GM23248 (cell line): ENCODE data around the gene NFYB. TPM values are rescaled to one million over a fixed set of nuclear protein-coding genes. Genes with fewer than 3 reads are reported as not detected.

Experiments
- DNase-seq: peaks from one replicate; pipeline ENCODE4 v3.0.0-alpha.2; 2015
- H2AFZ ChIP-seq: fragments of 200-600 bp; sonication (generic); 2 replicates; pipeline ENCODE4 v1.6.1; 2016; ENCODE audit warnings: antibody characterized with exemption
- H3F3A ChIP-seq: fragments of 200-600 bp; sonication (generic); 2 replicates; pipeline ENCODE4 v1.6.1; 2016; ENCODE audit warnings: mild to moderate bottlenecking, antibody characterized with exemption, mixed run types; ENCODE audit not compliant: insufficient read depth
- H3K27ac ChIP-seq: fragments of 200-600 bp; sonication (generic); 2 replicates; pipeline ENCODE4 v1.5.1; 2016; ENCODE audit warnings: mild to moderate bottlenecking
- H3K27me3 ChIP-seq: fragments of 200-600 bp; sonication (generic); replicated peaks from 2 replicates; pipeline ENCODE4 v1.6.1; 2016; ENCODE audit warnings: mild to moderate bottlenecking; ENCODE audit not compliant: insufficient read depth
- H3K36me3 ChIP-seq: fragments of 200-600 bp; sonication (generic); 2 replicates; pipeline ENCODE4 v1.6.1; 2016; ENCODE audit warnings: low read depth, mild to moderate bottlenecking
- H3K4me1 ChIP-seq: fragments of 200-600 bp; sonication (generic); 2 replicates; pipeline ENCODE4 v1.6.1; 2016; ENCODE audit warnings: mild to moderate bottlenecking; ENCODE audit not compliant: insufficient read depth
- H3K4me2 ChIP-seq: fragments of 200-600 bp; sonication (generic); one replicate; pipeline ENCODE4 v1.6.1; 2016; ENCODE audit warnings: mild to moderate bottlenecking; ENCODE audit not compliant: unreplicated experiment
- H3K4me3 ChIP-seq: fragments of 200-600 bp; sonication (generic); 2 replicates; pipeline ENCODE4 v1.5.1; 2016; ENCODE audit warnings: mild to moderate bottlenecking
- H3K79me2 ChIP-seq: fragments of 200-600 bp; sonication (generic); 2 replicates; pipeline ENCODE4 v1.6.1; 2016; ENCODE audit warnings: mild to moderate bottlenecking; ENCODE audit not compliant: insufficient read depth
- H3K9ac ChIP-seq: fragments of 200-600 bp; sonication (generic); 2 replicates; pipeline ENCODE4 v1.6.1; 2016; ENCODE audit warnings: mild to moderate bottlenecking
- H3K9me2 ChIP-seq: fragments of 200-600 bp; sonication (generic); 2 replicates; pipeline ENCODE4 v1.6.1; 2016; ENCODE audit warnings: mixed run types, mild to moderate bottlenecking, moderate library complexity; ENCODE audit not compliant: insufficient read depth
- H3K9me3 ChIP-seq: fragments of 200-600 bp; sonication (generic); one replicate; pipeline ENCODE4 v1.6.1; 2017; ENCODE audit warnings: low read depth
- H4K20me1 ChIP-seq: fragments of 200-600 bp; sonication (generic); 2 replicates; pipeline ENCODE4 v1.6.0; 2016; ENCODE audit not compliant: insufficient read depth
- EZH2 ChIP-seq: fragments of 200-600 bp; sonication (generic); IDR thresholded peaks from 2 replicates; pipeline ENCODE4 v1.6.1; 2018; ENCODE audit warnings: antibody characterized with exemption, mild to moderate bottlenecking; ENCODE audit not compliant: insufficient read depth, poor library complexity, severe bottlenecking
- EZH2phosphoT487 ChIP-seq: fragments of 200-600 bp; sonication (generic); IDR thresholded peaks from 2 replicates; pipeline ENCODE4 v1.6.1; 2018; ENCODE audit warnings: antibody characterized with exemption, moderate library complexity, mild to moderate bottlenecking, low read depth; ENCODE audit not compliant: insufficient read depth
- WGBS, 2 experiments: methylation state at CpG; one replicate each; pipeline ENCODE4 v1.1.6; 2015 to 2017; ENCODE audit warnings: low lambda C conversion rate in 2 of 2, low coverage in 1 of 2; ENCODE audit errors: missing lambda C conversion rate in 2 of 2; 5-methylcytosine and 5-hydroxymethylcytosine counted together
- in situ Hi-C: fragments of 300-500 bp; cut with MboI; formaldehyde crosslinking; loops from 2 replicates; pipeline ENCODE4 v1.15.0; 2020
- polyA plus RNA-seq: library from polyadenylated mRNA; unstranded; fragments of >200 nt; fragmentation: Nextera tagmentation; extraction: Ambion mirVana; gene quantifications from 2 replicates; pipeline ENCODE4 v1.2.1, GENCODE V29; 2016
- total RNA-seq: library from RNA; depleted of rRNA; stranded (reverse); fragments of >200 nt; shearing (Covaris generic); gene quantifications from 2 replicates; pipeline ENCODE4 v1.2.3, GENCODE V29; 2014

Gene NFYB
- total and polyA plus RNA-seq, 2 experiments from 2014 or later, result 37.1 to 42.2 TPM

GRCh38 chr12:104168596-104168995, 30.6 kb upstream of the NFYB start:
- Histone ChIP-seq H3K9me2 (no peaks in the 10 kb centered on the region), H3K9ac (no peak overlapping the region), H3K79me2 (no peaks in the 10 kb centered on the region), H4K20me1 (no peaks in the 10 kb centered on the region), H2AFZ (no peak overlapping the region), H3K9me3 (no peaks in the 10 kb centered on the region), H3K36me3 (no peaks in the 10 kb centered on the region), H3K4me3 (no peak overlapping the region), H3K4me2 (no peak overlapping the region), H3K27me3 (no peaks in the 10 kb centered on the region), H3K4me1 (no peaks in the 10 kb centered on the region), H3K27ac (no peak overlapping the region), H3F3A (no peaks in the 10 kb centered on the region)
- in situ Hi-C loops, result no loop called here
- TF ChIP-seq EZH2phosphoT487 (no peak), EZH2 (no peak)
- WGBS, 2 experiments, result 85 to 88% methylated on average over 5 of the region's 5 CpGs
- no peak for DNase-seq

- WGBS, 2 experiments, result 88 to 92% methylated on average over 5 of the region's 5 CpGs
- H3K27me3 ChIP-seq, result no peaks in the 10 kb centered on the region
- H3K4me1 ChIP-seq, result no peaks in the 10 kb centered on the region
- no peak overlapping the region for H2AFZ ChIP-seq
- no peaks in the 10 kb centered on the region for H3K9me3 ChIP-seq
- H3F3A ChIP-seq, result no peaks in the 10 kb centered on the region
- no peak overlapping the region for H3K9ac ChIP-seq
- DNase-seq, result no peak
- H3K27ac ChIP-seq, result no peak overlapping the region
- TF ChIP-seq EZH2 (no peak), EZH2phosphoT487 (no peak)
- in situ Hi-C loops, result no loop called here
- no peak overlapping the region for H3K4me3 ChIP-seq
- H3K4me2 ChIP-seq, result no peak overlapping the region
- no peaks in the 10 kb centered on the region for H3K79me2 ChIP-seq
- no peaks in the 10 kb centered on the region for H3K9me2 ChIP-seq
- H3K36me3 ChIP-seq, result no peaks in the 10 kb centered on the region
- no peaks in the 10 kb centered on the region for H4K20me1 ChIP-seq
Observed at GRCh38 chr12:104167519-104168458, 29.8 kb upstream of the NFYB start.

GRCh38 chr12:104166465-104166864, 28.5 kb upstream of the NFYB start:
- Histone ChIP-seq H3K79me2 (no peaks in the 10 kb centered on the region), H3K27me3 (no peaks in the 10 kb centered on the region), H3K9me3 (no peaks in the 10 kb centered on the region), H3K9ac (no peak overlapping the region), H3K27ac (no peak overlapping the region), H3K4me2 (no peak overlapping the region), H3K4me1 (no peaks in the 10 kb centered on the region), H3K4me3 (no peak overlapping the region), H3F3A (no peaks in the 10 kb centered on the region), H4K20me1 (no peaks in the 10 kb centered on the region), H3K9me2 (no peaks in the 10 kb centered on the region), H3K36me3 (no peaks in the 10 kb centered on the region), H2AFZ (no peak overlapping the region)
- TF ChIP-seq EZH2phosphoT487 (no peak), EZH2 (no peak)
- DNase-seq, result no peak
- 83 to 89% methylated on average over 6 of the region's 6 CpGs for WGBS, 2 experiments
- in situ Hi-C loops, result no loop called here

- Histone ChIP-seq H3K27ac (no peak overlapping the region), H3K36me3 (no peaks in the 10 kb centered on the region), H3F3A (no peaks in the 10 kb centered on the region), H3K4me3 (no peak overlapping the region), H3K27me3 (no peaks in the 10 kb centered on the region), H3K9me2 (no peaks in the 10 kb centered on the region), H3K9me3 (no peaks in the 10 kb centered on the region), H3K9ac (no peak overlapping the region), H3K79me2 (no peaks in the 10 kb centered on the region), H3K4me1 (no peaks in the 10 kb centered on the region), H2AFZ (no peak overlapping the region), H4K20me1 (no peaks in the 10 kb centered on the region), H3K4me2 (no peak overlapping the region)
- 70 to 79% methylated on average over 2 of the region's 2 CpGs for WGBS, 2 experiments
- DNase-seq, result no peak
- TF ChIP-seq EZH2phosphoT487, result no peak
- TF ChIP-seq EZH2, result no peak
- in situ Hi-C loops, result no loop called here
Observed at GRCh38 chr12:104165801-104166200, 27.8 kb upstream of the NFYB start.
